Thoracic aorta (tissue), 2 donors: ENCODE measurements around the gene MAT2B. TPM values are rescaled to one million over a fixed set of nuclear protein-coding genes. Genes with fewer than 3 reads are reported as not detected.

Experiments
- ATAC-seq: fragments of 150-250 bp; one replicate; pipeline ENCODE4 v1.8.0; 2017; ENCODE audit warnings: low read depth; ENCODE audit not compliant: insufficient number of reproducible peaks, low FRiP score
- DNase-seq: peaks from one replicate; pipeline ENCODE4 v3.0.0-alpha.2; 2020; ENCODE audit warnings: low spot score
- H3K27ac ChIP-seq, 2 donors: fragments of 200-600 bp; sonication (generic); 1 replicate in 1 of 2; 2 replicates in 1 of 2; pipeline ENCODE4 v1.5.1; 2016; ENCODE audit warnings: mild to moderate bottlenecking in 2 of 2, moderate library complexity in 2 of 2
- H3K27me3 ChIP-seq: fragments of 200-600 bp; sonication (generic); replicated peaks from 2 replicates; pipeline ENCODE4 v1.6.0; 2016; ENCODE audit warnings: mild to moderate bottlenecking; ENCODE audit not compliant: insufficient read depth
- H3K36me3 ChIP-seq: fragments of 200-600 bp; sonication (generic); one replicate; pipeline ENCODE4 v1.5.1; 2016
- H3K4me1 ChIP-seq, 2 donors: fragments of 200-600 bp; sonication (generic); 1 replicate in 1 of 2; 2 replicates in 1 of 2; pipeline versions ENCODE4 v1.5.1 to v1.6.0; 2016; ENCODE audit warnings: low read depth in 2 of 2, mild to moderate bottlenecking in 1 of 2; ENCODE audit not compliant: control insufficient read depth in 1 of 2
- H3K4me3 ChIP-seq: fragments of 200-600 bp; sonication (generic); 2 replicates; pipeline ENCODE4 v1.5.1; 2016; ENCODE audit warnings: mild to moderate bottlenecking
- H3K9me3 ChIP-seq: fragments of 200-600 bp; sonication (generic); 2 replicates; pipeline ENCODE4 v1.5.1; 2016
- CTCF ChIP-seq: fragments of 200-600 bp; sonication (generic); IDR thresholded peaks from one replicate; pipeline ENCODE4 v1.5.1; 2019; ENCODE audit warnings: antibody characterized with exemption
- total RNA-seq, 2 donors: library from RNA; depleted of rRNA; stranded (reverse); fragments of >200 nt; gene quantifications; one replicate each; pipeline versions ENCODE4 v1.1.0 to v1.2.3, GENCODE V29; 2016

The MAT2B gene
- total RNA-seq, 2 donors from 2014 or later: 51.6 to 52.3 TPM

DNA sequence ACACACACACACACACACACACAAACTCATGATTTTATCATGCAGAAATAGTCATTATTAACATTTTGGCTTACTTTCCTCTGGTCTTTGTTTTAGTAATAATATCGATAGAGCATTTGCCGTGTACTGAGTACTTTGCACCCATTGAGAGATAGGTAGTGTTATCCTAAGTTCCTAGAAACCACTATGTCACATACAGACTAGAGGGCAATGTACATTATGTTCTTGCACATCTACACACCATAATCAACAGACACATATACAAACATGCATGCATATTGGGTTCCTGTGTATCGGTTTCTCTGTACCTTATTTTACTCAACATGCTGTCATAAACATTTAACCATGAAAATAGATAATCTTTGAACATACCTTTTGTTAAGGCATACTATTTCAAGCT lies 45.7 kb downstream of the MAT2B start:
- DNase-seq (no peak), ATAC-seq (no peak)
- TF ChIP-seq CTCF: no peak
- H3K27ac ChIP-seq: no peak overlapping the region
- no peak overlapping the region for H3K4me3 ChIP-seq
- H3K4me1 ChIP-seq: no peaks in the 10 kb centered on the region
- H3K27me3 ChIP-seq: no peaks in the 10 kb centered on the region
- no peaks in the 10 kb centered on the region for H3K9me3 ChIP-seq
- no peaks in the 10 kb centered on the region for H3K36me3 ChIP-seq

GRCh38 chr5:163552536-163552935 lies 47.1 kb downstream of the MAT2B start:
- H3K36me3 ChIP-seq: no peaks in the 10 kb centered on the region
- no peaks in the 10 kb centered on the region for H3K9me3 ChIP-seq
- H3K4me1 ChIP-seq: no peaks in the 10 kb centered on the region
- ATAC-seq (no peak), DNase-seq (no peak)
- no peak for TF ChIP-seq CTCF
- H3K4me3 ChIP-seq: no peak overlapping the region
- no peak overlapping the region for H3K27ac ChIP-seq
- H3K27me3 ChIP-seq: no peaks in the 10 kb centered on the region

GRCh38 chr5:163561339-163561738 lies 55.9 kb downstream of the MAT2B start:
- no peak for ATAC-seq
- H3K27ac ChIP-seq: no peak overlapping the region
- TF ChIP-seq CTCF: no peak
- DNase-seq: no peak
- no peaks in the 10 kb centered on the region for H3K27me3 ChIP-seq
- H3K4me1 ChIP-seq: peaks cover 7 to 11% of the 10 kb centered on the region in 2 donors
- H3K9me3 ChIP-seq: no peaks in the 10 kb centered on the region
- H3K4me3 ChIP-seq: no peak overlapping the region
- no peaks in the 10 kb centered on the region for H3K36me3 ChIP-seq

GRCh38 chr5:163562071-163562470 lies 56.7 kb downstream of the MAT2B start:
- no peak overlapping the region for H3K4me3 ChIP-seq
- DNase-seq (no peak), ATAC-seq (no peak)
- H3K9me3 ChIP-seq: no peaks in the 10 kb centered on the region
- no peak overlapping the region for H3K27ac ChIP-seq
- H3K4me1 ChIP-seq: peaks cover 7 to 13% of the 10 kb centered on the region in 2 donors
- no peak for TF ChIP-seq CTCF
- H3K36me3 ChIP-seq: no peaks in the 10 kb centered on the region
- no peaks in the 10 kb centered on the region for H3K27me3 ChIP-seq

DNA sequence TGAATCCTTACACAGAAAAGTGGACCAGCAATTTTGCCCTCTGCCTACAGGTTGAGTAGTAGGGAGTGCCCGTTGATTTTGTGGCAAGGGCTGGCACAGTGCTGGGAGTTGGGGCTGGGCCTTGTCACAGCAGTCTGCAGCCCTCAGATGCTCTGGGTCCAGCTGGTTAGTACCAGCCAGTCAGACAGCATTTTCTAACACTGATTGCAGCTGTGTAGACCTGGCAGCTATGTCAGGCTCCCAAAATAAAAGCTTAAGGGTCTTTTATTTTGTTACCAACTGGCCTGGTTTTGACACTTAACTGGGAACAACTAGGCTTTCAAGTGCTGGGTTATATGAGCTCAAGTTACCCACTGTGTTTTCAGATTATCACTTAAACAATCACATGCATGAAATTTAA lies 57.7 kb downstream of the MAT2B start:
- DNase-seq (no peak), ATAC-seq (no peak)
- Histone ChIP-seq H3K27me3 (no peaks in the 10 kb centered on the region), H3K4me3 (no peak overlapping the region), H3K27ac (no peak overlapping the region), H3K4me1 (peaks cover 7 to 13% of the 10 kb centered on the region in 2 donors), H3K36me3 (no peaks in the 10 kb centered on the region), H3K9me3 (no peaks in the 10 kb centered on the region)
- no peak for TF ChIP-seq CTCF
